HG02840 (cell line): ENCODE results near the gene FABP2.
"Not testable (repeated sequence)": the region's sequence is repeated elsewhere in the genome, so short reads cannot be mapped to it uniquely, and the experiment has no call there.

Experiments used
- ATAC-seq: cut with Tn5 transposase; IDR thresholded peaks from one replicate; pipeline ENCODE4 v1.9.1; 2021; ENCODE audit warnings: mild to moderate bottlenecking, moderate library complexity, moderate number of reproducible peaks; ENCODE audit not compliant: unreplicated experiment, low FRiP score

The FABP2 gene

GRCh38 chr4:119321921-119322687 is at the start of gene FABP2:
TSS of gene FABP2 (minus strand) at chr4:119322138. CDS start at chr4:119322102, 36 bp downstream.
- no peak for ATAC-seq

GRCh38 chr4:119370951-119371683 is 49.2 kb upstream of the FABP2 start:
- ATAC-seq = not testable (repeated sequence)

- peak; percentile 90 for ATAC-seq
Measured at GRCh38 chr4:119370392-119370791, 48.5 kb upstream of the FABP2 start.

GRCh38 chr4:119366802-119367201 is 44.9 kb upstream of the FABP2 start:
- ATAC-seq = not testable (repeated sequence)

GRCh38 chr4:119364203-119364602 is 42.3 kb upstream of the FABP2 start:
- ATAC-seq = not testable (repeated sequence)

DNA sequence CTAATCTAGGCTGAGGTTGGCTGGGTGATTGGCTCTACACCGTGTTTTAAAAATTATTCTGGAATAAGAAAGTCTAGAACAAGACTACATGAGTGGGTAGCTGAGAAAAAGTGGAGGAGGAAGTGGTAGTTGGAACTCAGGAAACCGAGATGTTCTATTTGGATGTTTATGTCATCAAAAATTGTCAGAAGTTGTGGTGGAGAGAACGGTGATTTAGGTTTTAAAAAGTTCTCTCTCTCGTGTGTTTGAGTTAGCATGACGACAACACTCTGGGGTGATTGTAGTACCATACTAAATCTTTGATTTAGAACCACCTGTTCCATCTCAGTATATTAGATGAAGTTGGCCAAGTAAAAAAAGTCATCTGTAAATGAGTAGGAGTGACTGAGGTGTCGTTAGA is 41.4 kb upstream of the FABP2 start:
- not testable (repeated sequence) for ATAC-seq

DNA sequence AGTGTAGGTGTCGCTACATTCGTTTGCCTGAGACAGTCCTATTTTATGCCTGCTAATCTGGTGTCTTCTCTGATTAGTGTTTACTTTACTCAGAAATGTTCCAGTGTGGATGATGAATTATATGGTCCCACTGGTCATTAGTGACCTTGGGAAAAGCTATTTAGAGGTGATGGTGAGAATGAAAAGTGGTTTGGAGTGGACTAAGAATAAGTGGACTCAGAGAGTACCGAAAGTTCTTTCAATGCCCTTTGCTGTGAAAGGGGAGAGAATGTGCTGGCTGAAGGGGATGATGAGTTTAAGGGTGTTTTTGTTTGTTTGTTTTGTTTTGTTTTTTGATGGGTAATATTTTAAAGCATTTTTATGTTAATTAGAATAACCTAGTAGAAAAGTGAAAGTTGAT is 40.5 kb upstream of the FABP2 start:
- not testable (repeated sequence) for ATAC-seq

DNA sequence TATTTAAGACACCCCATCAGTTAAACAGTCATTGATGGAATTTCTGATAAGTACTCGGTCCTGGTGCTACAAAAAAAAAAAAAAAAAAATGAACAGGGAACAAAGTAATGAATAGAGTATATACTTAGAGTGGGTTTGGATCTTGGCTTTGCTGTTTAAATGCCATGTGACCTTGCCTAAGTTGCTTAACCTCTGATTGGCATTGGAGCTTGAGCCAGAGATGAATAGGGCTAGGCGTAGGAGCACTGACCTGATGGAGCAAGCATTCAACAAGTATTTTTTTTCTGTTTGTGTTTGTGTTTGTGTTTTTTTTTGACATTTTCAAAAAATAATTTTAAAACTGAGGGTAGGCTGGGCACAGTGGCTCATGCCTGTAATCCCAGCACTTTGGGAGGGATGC is 37.9 kb upstream of the FABP2 start:
- ATAC-seq = not testable (repeated sequence)

DNA sequence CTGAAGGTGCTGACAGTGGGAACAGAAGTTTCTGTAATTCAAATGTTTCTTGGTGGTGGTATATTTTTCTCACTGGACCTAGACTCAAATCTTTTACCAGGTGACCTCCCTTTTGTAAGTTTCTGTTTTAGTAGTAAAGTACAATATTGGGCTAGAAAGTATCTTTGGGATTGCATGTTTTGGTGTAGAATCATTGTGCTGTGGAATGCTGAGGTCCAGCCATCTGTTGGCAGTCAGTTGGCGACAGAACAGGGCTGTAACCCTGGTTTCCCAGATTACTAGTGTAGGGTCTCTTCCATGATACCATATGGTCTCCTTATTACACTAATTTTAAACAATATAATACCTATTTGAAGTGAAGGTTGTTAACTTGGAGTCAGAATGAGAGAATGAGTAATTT is 34.9 kb upstream of the FABP2 start:
- not testable (repeated sequence) for ATAC-seq

DNA sequence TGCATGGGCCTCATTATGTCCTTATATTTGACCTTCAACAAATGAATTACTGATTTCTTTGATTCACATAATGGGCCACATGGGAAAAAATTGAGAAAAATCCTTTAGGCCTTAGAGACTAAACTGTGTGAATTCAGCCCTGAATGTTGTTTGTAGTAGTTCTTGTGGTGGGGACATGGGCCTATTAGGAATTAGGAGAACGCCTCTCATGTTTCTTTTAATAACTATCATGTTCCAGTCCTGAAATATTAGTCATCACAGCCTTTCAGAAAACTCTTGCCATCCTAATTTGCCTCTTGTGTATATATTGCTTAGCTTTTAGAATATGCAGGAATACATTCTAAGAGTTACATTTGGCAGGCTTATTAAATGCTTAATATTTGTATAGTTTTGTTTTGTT is 34.1 kb upstream of the FABP2 start:
- ATAC-seq = not testable (repeated sequence)

- not testable (repeated sequence) for ATAC-seq
Measured at GRCh38 chr4:119353364-119353763, 31.4 kb upstream of the FABP2 start.

- ATAC-seq = not testable (repeated sequence)
Measured at GRCh38 chr4:119348169-119348568, 26.2 kb upstream of the FABP2 start.

GRCh38 chr4:119343293-119343692 is 21.4 kb upstream of the FABP2 start:
- ATAC-seq = not testable (repeated sequence)

DNA sequence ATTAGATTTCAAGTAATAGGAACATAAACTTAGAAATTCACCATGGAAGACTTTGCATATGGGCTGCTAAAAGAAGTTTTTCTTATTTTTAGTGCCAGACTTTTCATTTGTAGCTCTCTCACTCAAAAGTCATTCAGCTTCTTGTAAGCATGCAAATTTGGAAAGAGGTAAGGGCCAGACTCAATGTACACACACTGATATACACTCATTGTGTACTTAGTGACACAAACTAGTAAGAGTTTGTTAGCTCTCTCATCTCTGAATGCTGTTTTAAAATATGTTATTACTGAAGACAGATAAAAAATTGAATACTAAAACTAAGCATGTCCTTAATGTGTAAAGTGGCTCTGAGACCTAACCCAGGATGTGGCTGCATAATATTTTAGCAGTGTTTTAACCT is 18.0 kb upstream of the FABP2 start:
- not testable (repeated sequence) for ATAC-seq

DNA sequence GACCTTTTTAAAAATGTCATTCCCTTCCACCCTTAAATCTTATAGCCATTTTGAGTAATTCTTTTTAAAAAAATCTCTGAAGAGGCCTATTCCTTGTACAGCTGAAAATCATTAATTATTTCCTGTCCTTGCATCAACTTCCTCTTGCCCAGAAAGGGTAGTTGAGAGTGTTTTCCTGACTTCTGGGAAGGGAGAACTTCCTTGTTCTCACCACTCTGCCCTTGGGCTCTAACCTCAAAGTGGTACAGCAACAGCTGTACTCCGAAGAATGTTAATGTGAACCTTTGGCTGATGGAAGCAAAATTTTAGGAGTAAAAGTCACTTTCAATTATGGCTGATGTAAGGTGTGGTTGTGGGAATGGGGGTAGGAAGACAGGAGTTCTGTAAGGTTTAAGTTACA is 15.1 kb upstream of the FABP2 start:
- no peak for ATAC-seq

DNA sequence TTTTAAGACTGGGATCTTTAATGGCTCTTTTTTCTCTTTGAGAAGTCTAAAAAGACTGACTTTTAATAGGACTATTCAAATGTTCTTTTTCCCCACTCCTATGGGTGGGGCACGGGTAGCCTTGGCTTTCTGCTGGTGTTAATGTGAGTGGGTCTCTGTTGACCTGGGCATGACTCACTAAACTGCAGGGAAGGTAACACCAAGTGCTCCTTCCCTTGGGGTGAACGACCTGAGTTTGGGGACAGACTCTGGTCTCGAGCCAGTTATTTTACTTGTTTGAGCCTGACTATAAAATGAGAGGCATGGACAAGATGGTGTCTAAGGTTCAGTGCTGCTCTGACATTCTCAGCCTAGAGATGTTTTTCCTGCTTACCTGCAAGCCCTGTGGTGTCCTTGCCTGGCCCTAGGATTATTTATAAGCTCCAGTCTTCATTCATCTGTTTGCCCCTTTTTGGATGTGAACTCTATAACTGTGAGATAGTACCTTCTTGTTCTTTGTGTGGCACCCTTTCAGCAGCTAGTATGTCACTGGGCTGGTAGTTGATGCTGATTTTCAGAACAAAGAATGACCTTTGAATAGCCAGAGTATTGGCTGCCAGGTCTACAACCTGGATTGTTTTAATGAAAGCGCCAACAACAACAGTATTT is 14.5 kb upstream of the FABP2 start:
- ATAC-seq = not testable (repeated sequence)

DNA sequence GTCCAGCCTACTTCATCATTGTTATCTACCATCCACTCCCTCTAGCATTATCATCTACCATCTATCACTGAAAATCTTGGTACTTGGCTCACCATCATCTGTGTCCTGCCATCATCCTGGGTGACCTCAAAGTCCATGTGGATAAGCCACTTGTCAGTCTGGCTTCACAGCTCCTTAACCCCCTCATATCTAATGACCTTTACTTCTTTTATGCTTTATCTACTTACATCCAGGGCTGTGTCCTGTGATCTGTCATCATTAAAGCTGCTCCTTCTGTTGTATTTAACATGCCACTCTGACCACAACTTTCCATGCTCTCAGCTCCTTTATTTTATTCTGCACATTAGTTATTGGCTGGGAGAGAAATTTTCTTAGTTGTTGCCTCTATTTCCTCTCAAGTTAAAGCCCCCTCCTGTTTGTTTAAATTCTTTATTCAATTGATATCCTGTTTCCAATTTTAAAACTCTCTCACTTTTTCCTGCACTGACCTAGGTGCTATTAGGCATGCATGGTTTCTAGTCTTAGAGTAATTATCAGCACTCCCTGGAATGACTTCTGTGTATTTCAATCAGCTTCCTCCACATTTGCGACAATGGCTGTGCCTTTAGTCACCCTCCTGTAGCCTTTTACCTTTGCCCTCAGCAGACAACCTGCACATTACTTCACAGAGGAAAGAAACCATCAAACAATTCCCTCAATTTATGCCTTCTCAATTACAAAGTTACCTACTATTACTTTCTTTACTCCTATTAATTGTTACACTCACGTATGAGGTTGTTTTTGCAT is 8.1 kb upstream of the FABP2 start:
- ATAC-seq = no peak

- no peak for ATAC-seq
Measured at GRCh38 chr4:119328695-119329094, 6.8 kb upstream of the FABP2 start.

GRCh38 chr4:119317990-119318389 is 3.9 kb downstream of the FABP2 start:
- ATAC-seq = no peak

DNA sequence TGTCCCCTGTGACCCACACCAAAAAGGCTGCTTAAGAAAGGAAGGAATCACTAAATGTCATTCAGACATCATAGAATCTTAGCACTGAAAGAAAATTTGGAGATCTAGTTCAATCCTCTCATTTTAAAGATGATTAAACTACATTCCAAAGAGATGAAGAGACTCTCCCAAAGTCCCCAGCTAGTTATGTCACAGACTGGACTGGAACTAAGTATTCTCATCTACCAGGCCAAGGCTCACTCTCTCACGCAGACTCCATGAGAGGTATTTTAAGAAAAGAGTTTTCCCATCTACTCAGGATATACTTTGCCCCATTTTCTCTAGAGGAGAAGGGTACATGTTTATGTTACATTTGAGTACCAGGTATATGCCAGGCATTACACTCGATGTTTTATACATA is 6.9 kb downstream of the FABP2 start:
- no peak for ATAC-seq
